Peyer's patch (tissue), 4 donors: ENCODE data around the gene PIGM. TPM values are rescaled to one million over a fixed set of nuclear protein-coding genes. Genes with fewer than 3 reads are reported as not detected.

Source experiments
- DNase-seq, 3 donors: peaks; one replicate each; pipeline ENCODE4 v3.0.0-alpha.2; 2017 to 2019
- H3K27ac ChIP-seq, 4 donors: fragments of 200-600 bp; sonication (generic); one replicate each; pipeline ENCODE4 v1.5.1; 2016 to 2019
- H3K27me3 ChIP-seq, 2 donors: fragments of 200-600 bp; sonication (generic); one replicate each; pipeline ENCODE4 v1.5.1; 2019
- H3K36me3 ChIP-seq, 3 donors: fragments of 200-600 bp; sonication (generic); one replicate each; pipeline ENCODE4 v1.5.1; 2016 to 2019
- H3K4me1 ChIP-seq, 4 donors: fragments of 200-600 bp; sonication (generic); one replicate each; pipeline ENCODE4 v1.5.1; 2016 to 2019
- H3K4me3 ChIP-seq, 4 donors: fragments of 200-600 bp; sonication (generic); 1 replicate in 3 of 4; 2 replicates in 1 of 4; pipeline ENCODE4 v1.5.1; 2016 to 2019; ENCODE audit warnings: mild to moderate bottlenecking in 1 of 4
- H3K9me3 ChIP-seq, 4 donors: fragments of 200-600 bp; sonication (generic); one replicate each; pipeline ENCODE4 v1.5.1; 2016 to 2019; ENCODE audit warnings: mild to moderate bottlenecking in 1 of 4
- CTCF ChIP-seq, 6 experiments: fragments of 450-650 bp in 4 of 6; fragments of 200-600 bp in 2 of 6; sonication (generic) in 1 of 6; IDR thresholded peaks; one replicate each; pipeline ENCODE4 v1.5.1; 2017 to 2019; ENCODE audit warnings: antibody characterized with exemption in 6 of 6, mild to moderate bottlenecking in 3 of 6, moderate library complexity in 1 of 6
- POLR2A ChIP-seq, 2 donors: fragments of 450-650 bp; IDR thresholded peaks; one replicate each; pipeline ENCODE4 v1.5.1; 2017; ENCODE audit warnings: antibody characterized with exemption in 2 of 2, mild to moderate bottlenecking in 2 of 2, moderate library complexity in 2 of 2
- total RNA-seq, 4 donors: library from RNA; depleted of rRNA; stranded (reverse); fragments of >200 nt; gene quantifications; one replicate each; pipeline ENCODE4 v1.1.0, GENCODE V29; 2016

PIGM gene
- total RNA-seq, 4 donors from 2014 or later = under 0.01 to 6.7 (median 5.5) TPM

GRCh38 chr1:160007577-160008200 lies 24.1 kb downstream of the PIGM start:
- TF ChIP-seq POLR2A (IDR thresholded peaks at IDR 0.05) = no peak
- TF ChIP-seq CTCF (IDR thresholded peaks at IDR 0.05) = peak; percentile 69 to 92 (median 88)
- H3K36me3 ChIP-seq = no peaks in the 10 kb centered on the region
- no peaks in the 10 kb centered on the region for H3K9me3 ChIP-seq
- no peaks in the 10 kb centered on the region for H3K27me3 ChIP-seq
- DNase-seq = no peak
- no peak overlapping the region for H3K4me3 ChIP-seq
- peaks cover 0 to 9% (median 0%) of the 10 kb centered on the region in 4 donors for H3K4me1 ChIP-seq
- no peak overlapping the region for H3K27ac ChIP-seq

- peak; percentile 73 to 92 (median 85) for DNase-seq
Measured at GRCh38 chr1:160006312-160006940, 25.4 kb downstream of the PIGM start.

GRCh38 chr1:160005070-160005469 lies 26.7 kb downstream of the PIGM start:
- Histone ChIP-seq H3K4me3 (no peak overlapping the region), H3K9me3 (no peaks in the 10 kb centered on the region), H3K4me1 (peaks cover 0 to 9% (median 0%) of the 10 kb centered on the region in 4 donors), H3K27me3 (no peaks in the 10 kb centered on the region), H3K27ac (peak overlapping the region in 2 of 4 donors; percentile 6 to 77), H3K36me3 (no peaks in the 10 kb centered on the region)
- TF ChIP-seq CTCF (IDR thresholded peaks at IDR 0.05) (no peak), POLR2A (IDR thresholded peaks at IDR 0.05) (no peak)
- peak in 1 of 3 donors; percentile 53 for DNase-seq

More at GRCh38 chr1:160006312-160006940, 25.4 kb downstream of the PIGM start:
- Histone ChIP-seq H3K36me3 (no peaks in the 10 kb centered on the region), H3K9me3 (no peaks in the 10 kb centered on the region), H3K27ac (no peak overlapping the region), H3K4me3 (no peak overlapping the region), H3K4me1 (peaks cover 0 to 9% (median 0%) of the 10 kb centered on the region in 4 donors), H3K27me3 (no peaks in the 10 kb centered on the region)
- TF ChIP-seq POLR2A (IDR thresholded peaks at IDR 0.05) (peak in 1 of 2 donors; percentile 12), CTCF (IDR thresholded peaks at IDR 0.05) (peak; percentile 65 to 86 (median 84))

GRCh38 chr1:160004425-160004824 lies 27.4 kb downstream of the PIGM start:
- no peaks in the 10 kb centered on the region for H3K9me3 ChIP-seq
- peak in 1 of 3 donors; percentile 51 for DNase-seq
- H3K27ac ChIP-seq = peak overlapping the region in 2 of 4 donors; percentile 41 to 77
- no peak for TF ChIP-seq CTCF (IDR thresholded peaks at IDR 0.05)
- no peak for TF ChIP-seq POLR2A (IDR thresholded peaks at IDR 0.05)
- no peak overlapping the region for H3K4me3 ChIP-seq
- H3K27me3 ChIP-seq = peaks cover 0 to 5% of the 10 kb centered on the region in 2 donors
- no peaks in the 10 kb centered on the region for H3K36me3 ChIP-seq
- peaks cover 0 to 9% (median 0%) of the 10 kb centered on the region in 4 donors for H3K4me1 ChIP-seq

GRCh38 chr1:160004001-160004400 lies 27.8 kb downstream of the PIGM start:
- Histone ChIP-seq H3K4me1 (peaks cover 0 to 9% (median 0%) of the 10 kb centered on the region in 4 donors), H3K36me3 (no peaks in the 10 kb centered on the region), H3K4me3 (no peak overlapping the region), H3K27ac (peak overlapping the region in 2 of 4 donors; percentile 41 to 50), H3K27me3 (peaks cover 0 to 5% of the 10 kb centered on the region in 2 donors), H3K9me3 (no peaks in the 10 kb centered on the region)
- TF ChIP-seq CTCF (IDR thresholded peaks at IDR 0.05) = no peak
- no peak for TF ChIP-seq POLR2A (IDR thresholded peaks at IDR 0.05)
- no peak for DNase-seq
